Coronary artery (tissue), 2 donors: ENCODE results near the gene CAB39L.

Experiments
- DNase-seq: peaks from one replicate; pipeline ENCODE4 v3.0.0-alpha.2; 2017; ENCODE audit warnings: low spot score
- H3K27ac ChIP-seq, 2 donors: fragments of 200-600 bp; sonication (generic); one replicate each; pipeline ENCODE4 v1.5.1; 2016 to 2019
- H3K4me3 ChIP-seq: fragments of 200-600 bp; sonication (generic); 2 replicates; pipeline ENCODE4 v1.5.1; 2016; ENCODE audit warnings: mild to moderate bottlenecking, moderate library complexity
- TF ChIP-seq, protein P1 (sequence below): fragments of 200-600 bp; sonication (generic); IDR thresholded peaks from one replicate; pipeline ENCODE4 v1.5.1; 2019; ENCODE audit warnings: antibody characterized with exemption

CAB39L gene

DNA sequence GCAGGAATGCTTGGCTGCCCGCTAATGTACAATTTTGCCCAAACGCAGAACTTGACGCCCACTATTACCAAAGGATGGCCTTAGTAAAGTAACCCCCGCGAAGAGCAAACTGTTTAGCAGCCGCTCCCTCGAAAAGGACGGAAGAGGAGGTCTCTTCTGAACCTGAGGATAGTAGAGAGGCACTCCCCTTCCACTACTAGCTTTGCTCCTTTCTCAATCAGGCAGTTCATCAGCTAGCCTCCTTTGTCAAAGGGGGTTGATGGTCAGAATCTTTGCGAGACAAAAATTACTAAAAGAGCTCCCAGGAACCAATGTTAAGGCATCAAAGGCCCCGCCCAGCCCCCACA lies 534 bp downstream of the CAB39L start:
- TF ChIP-seq, protein P1, sequence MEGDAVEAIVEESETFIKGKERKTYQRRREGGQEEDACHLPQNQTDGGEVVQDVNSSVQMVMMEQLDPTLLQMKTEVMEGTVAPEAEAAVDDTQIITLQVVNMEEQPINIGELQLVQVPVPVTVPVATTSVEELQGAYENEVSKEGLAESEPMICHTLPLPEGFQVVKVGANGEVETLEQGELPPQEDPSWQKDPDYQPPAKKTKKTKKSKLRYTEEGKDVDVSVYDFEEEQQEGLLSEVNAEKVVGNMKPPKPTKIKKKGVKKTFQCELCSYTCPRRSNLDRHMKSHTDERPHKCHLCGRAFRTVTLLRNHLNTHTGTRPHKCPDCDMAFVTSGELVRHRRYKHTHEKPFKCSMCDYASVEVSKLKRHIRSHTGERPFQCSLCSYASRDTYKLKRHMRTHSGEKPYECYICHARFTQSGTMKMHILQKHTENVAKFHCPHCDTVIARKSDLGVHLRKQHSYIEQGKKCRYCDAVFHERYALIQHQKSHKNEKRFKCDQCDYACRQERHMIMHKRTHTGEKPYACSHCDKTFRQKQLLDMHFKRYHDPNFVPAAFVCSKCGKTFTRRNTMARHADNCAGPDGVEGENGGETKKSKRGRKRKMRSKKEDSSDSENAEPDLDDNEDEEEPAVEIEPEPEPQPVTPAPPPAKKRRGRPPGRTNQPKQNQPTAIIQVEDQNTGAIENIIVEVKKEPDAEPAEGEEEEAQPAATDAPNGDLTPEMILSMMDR, result no peak
- Histone ChIP-seq H3K4me3 (peak overlapping the region; percentile 91), H3K27ac (peak overlapping the region; percentile 85 to 88)
- DNase-seq, result no peak

DNA sequence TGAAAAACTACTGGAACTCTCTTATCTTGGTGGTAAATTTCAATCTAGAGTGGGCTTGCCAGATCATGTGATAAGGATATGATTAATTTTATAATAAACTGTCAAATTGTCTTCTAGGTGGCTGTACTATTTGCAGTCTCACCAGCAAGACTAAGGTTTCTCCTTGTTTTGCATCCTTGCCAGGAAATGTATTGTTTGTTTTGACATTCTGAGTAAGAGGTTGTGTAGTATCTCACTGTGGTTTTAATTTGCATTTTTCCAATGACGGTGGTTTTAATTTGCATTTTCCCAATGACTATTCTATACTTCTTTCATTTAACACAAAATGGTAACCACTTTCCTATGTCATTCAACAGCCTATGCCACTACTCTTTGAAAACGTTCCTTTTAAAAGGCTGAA lies 2.0 kb downstream of the CAB39L start:
- Histone ChIP-seq H3K4me3 (no peak overlapping the region), H3K27ac (no peak overlapping the region)
- DNase-seq, result no peak
- TF ChIP-seq, protein P1, result no peak

DNA sequence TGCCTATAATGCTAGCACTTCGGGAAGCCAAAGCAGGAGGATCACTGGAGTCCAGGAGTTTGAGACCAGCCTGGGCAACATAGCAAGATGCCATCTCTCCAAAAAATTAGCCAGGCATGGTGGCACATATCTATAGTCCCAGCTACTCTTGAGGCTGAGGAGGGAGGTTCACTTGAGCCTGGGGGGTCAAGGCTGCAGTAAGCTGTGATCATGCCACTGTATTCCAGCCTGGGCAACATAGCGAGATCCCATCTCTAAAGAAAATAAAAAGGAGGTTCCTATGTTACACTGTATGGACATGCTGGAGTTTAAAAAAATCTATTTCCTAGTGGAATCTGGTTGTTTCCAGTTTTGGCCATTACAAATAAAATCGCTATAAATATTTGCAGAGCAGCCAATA lies 2.6 kb downstream of the CAB39L start:
- no peak overlapping the region for H3K27ac ChIP-seq
- DNase-seq, result no peak
- no peak overlapping the region for H3K4me3 ChIP-seq
- TF ChIP-seq, protein P1, result no peak

DNA sequence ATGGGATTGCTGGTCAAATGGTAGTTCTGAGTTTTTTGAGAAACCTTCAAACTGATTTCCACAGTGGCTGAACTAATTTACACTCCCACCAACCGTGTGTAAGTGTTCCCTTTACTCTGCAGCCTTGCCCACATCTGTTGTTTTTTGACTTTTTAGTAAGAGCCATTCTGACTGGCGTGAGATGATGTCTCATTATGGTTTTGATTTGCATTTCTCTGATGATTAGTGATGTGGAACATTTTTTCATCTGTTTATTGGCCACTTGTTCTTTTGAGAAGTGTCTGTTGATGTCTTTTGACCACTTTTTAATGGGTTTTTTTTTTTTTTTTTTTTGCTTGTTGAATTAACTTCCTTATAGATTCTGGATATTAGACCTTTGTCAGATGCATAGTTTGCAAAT lies 4.3 kb downstream of the CAB39L start:
- Histone ChIP-seq H3K4me3 (no peak overlapping the region), H3K27ac (no peak overlapping the region)
- no peak for DNase-seq
- TF ChIP-seq, protein P1, result no peak

DNA sequence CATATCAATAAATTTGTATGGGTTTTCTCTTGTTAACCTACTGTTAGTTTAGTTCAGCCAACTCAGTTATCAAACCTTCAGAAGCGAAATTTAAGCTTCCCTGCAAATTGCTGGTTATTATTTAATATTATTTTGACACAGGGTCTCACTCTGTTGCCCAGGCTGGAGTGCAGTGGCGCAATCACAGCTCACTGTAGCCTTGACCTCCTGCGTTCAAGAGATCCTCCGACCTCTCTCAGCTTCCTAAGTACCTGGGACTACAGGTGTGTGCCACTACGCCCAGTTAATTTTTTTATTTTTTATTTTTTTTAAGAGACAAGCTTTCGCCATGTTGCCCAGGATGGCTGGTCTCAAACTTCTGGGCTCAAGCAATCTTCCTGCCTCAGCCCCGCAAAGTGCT lies 6.2 kb downstream of the CAB39L start:
- no peak for DNase-seq
- Histone ChIP-seq H3K4me3 (no peak overlapping the region), H3K27ac (no peak overlapping the region)
- TF ChIP-seq, protein P1, result no peak

DNA sequence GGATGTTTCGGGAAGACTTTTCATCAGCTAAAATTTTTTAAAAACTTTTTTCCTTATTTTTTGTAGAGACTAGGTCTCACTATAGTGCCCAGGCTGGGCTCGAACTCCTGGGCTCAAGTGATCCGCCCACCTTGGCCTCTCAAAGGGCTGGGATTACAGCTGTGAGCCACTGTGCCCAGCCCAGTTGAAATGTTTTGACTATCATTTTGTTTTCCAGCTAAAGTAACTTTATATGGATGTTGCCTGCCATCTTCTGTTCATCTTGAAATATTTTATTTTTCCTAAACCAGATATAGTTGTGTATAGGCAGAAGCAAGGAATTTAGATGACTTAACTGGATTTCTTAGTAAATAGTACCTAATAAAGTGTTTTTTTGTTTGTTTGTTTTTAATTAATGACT lies 7.0 kb downstream of the CAB39L start:
- H3K27ac ChIP-seq, result no peak overlapping the region
- no peak overlapping the region for H3K4me3 ChIP-seq
- no peak for DNase-seq
- TF ChIP-seq, protein P1, result no peak

DNA sequence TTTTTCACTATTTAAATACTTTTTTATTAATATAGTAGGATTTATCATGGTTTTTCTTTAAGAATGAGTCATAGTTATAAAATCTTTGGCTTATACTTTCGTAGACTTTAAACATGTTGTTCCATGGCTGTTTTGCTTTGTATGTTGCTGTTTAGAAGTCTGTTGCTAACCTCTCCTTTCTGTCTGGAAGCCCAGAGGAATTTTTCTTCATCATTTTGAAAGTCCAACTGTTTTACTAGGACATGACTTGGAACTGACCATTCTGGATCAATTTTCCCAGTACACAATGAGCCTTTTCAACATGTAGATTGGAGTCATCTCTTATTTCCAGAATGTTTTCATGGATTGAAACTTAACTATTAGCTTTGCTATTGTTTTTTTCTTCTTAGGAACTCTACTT lies 7.9 kb downstream of the CAB39L start:
- TF ChIP-seq, protein P1, result no peak
- peak overlapping the region; percentile 6 to 24 for H3K27ac ChIP-seq
- DNase-seq, result no peak
- H3K4me3 ChIP-seq, result no peak overlapping the region
